ENCODE data around the gene CCDC91.

Gene CCDC91

DNA sequence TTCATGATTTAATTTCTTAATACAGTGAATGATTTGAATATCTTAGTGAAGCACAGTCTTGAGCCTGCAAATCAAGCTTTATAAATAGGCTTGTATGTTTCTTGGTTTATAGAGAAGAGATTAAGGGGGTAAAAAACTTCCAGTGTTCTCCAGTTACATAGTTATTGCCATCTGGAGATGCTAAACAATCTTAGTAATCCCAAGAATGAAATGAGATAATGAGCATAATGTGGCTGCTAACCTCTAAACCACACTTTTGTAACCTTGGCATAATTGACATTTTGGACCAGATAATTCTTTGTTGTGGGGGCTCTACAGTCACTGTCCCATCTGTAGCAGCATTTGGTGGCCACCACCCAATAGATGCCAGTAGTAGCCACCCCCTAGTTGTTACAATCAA is 316.8 kb downstream of the CCDC91 start:
- H3K9ac ChIP-seq (ENCODE audit: low read length): no peak overlapping the region
- no peaks in the 10 kb centered on the region for H3K27me3 ChIP-seq (ENCODE audit: control insufficient read depth, insufficient read depth, low read length)
- no peaks in the 10 kb centered on the region for H3K4me1 ChIP-seq (ENCODE audit: control insufficient read depth, insufficient read depth, low read length)
- no peak overlapping the region for H3K27ac ChIP-seq (ENCODE audit: low read depth, low read length)
- H3K4me3 ChIP-seq (ENCODE audit: low read length): no peak overlapping the region
- no peaks in the 10 kb centered on the region for H3K36me3 ChIP-seq (ENCODE audit: control insufficient read depth, insufficient read depth, low read length)

DNA sequence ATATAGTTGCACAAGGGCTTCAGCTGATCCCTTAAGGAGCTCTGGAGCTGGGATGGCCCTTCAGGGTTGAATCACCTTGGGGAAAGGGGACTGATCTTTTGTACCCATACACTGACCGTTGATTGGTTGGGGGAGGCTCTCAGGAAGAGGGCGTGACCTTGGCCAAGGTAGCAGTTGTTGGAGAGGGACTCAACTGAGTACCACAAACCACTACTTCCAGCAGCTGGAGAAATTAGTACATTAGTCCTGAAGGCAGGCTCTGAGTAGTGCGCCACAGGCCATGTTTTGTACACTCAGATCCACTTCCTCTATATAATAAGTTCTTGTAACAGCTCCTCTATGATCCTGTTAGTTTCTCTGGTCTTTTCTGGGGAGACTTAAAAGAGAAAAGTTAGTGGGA is 317.6 kb downstream of the CCDC91 start:
- Histone ChIP-seq H3K27ac (ENCODE audit: low read depth, low read length) (no peak overlapping the region), H3K36me3 (ENCODE audit: control insufficient read depth, insufficient read depth, low read length) (no peaks in the 10 kb centered on the region), H3K27me3 (ENCODE audit: control insufficient read depth, insufficient read depth, low read length) (no peaks in the 10 kb centered on the region), H3K4me3 (ENCODE audit: low read length) (no peak overlapping the region), H3K9ac (ENCODE audit: low read length) (no peak overlapping the region), H3K4me1 (ENCODE audit: control insufficient read depth, insufficient read depth, low read length) (no peaks in the 10 kb centered on the region)

- H3K9ac ChIP-seq (ENCODE audit: low read length): no peak overlapping the region
- H3K4me3 ChIP-seq (ENCODE audit: low read length): no peak overlapping the region
- no peaks in the 10 kb centered on the region for H3K4me1 ChIP-seq (ENCODE audit: control insufficient read depth, insufficient read depth, low read length)
- no peaks in the 10 kb centered on the region for H3K27me3 ChIP-seq (ENCODE audit: control insufficient read depth, insufficient read depth, low read length)
- no peak overlapping the region for H3K27ac ChIP-seq (ENCODE audit: low read depth, low read length)
- H3K36me3 ChIP-seq (ENCODE audit: control insufficient read depth, insufficient read depth, low read length): no peaks in the 10 kb centered on the region
Observed at GRCh38 chr12:28512406-28512805, 322.1 kb downstream of the CCDC91 start.

GRCh38 chr12:28512876-28513275 is 322.6 kb downstream of the CCDC91 start:
- Histone ChIP-seq H3K9ac (ENCODE audit: low read length) (no peak overlapping the region), H3K27ac (ENCODE audit: low read depth, low read length) (no peak overlapping the region), H3K36me3 (ENCODE audit: control insufficient read depth, insufficient read depth, low read length) (no peaks in the 10 kb centered on the region)

GRCh38 chr12:28513983-28514382 is 323.7 kb downstream of the CCDC91 start:
- no peaks in the 10 kb centered on the region for H3K4me1 ChIP-seq (ENCODE audit: control insufficient read depth, insufficient read depth, low read length)
- H3K36me3 ChIP-seq (ENCODE audit: control insufficient read depth, insufficient read depth, low read length): no peaks in the 10 kb centered on the region
- H3K27ac ChIP-seq (ENCODE audit: low read depth, low read length): no peak overlapping the region
- no peak overlapping the region for H3K9ac ChIP-seq (ENCODE audit: low read length)
- H3K27me3 ChIP-seq (ENCODE audit: control insufficient read depth, insufficient read depth, low read length): no peaks in the 10 kb centered on the region
- H3K4me3 ChIP-seq (ENCODE audit: low read length): no peak overlapping the region

More at GRCh38 chr12:28512876-28513275, 322.6 kb downstream of the CCDC91 start:
- no peaks in the 10 kb centered on the region for H3K4me1 ChIP-seq (ENCODE audit: control insufficient read depth, insufficient read depth, low read length)
- no peaks in the 10 kb centered on the region for H3K27me3 ChIP-seq (ENCODE audit: control insufficient read depth, insufficient read depth, low read length)
- no peak overlapping the region for H3K4me3 ChIP-seq (ENCODE audit: low read length)

DNA sequence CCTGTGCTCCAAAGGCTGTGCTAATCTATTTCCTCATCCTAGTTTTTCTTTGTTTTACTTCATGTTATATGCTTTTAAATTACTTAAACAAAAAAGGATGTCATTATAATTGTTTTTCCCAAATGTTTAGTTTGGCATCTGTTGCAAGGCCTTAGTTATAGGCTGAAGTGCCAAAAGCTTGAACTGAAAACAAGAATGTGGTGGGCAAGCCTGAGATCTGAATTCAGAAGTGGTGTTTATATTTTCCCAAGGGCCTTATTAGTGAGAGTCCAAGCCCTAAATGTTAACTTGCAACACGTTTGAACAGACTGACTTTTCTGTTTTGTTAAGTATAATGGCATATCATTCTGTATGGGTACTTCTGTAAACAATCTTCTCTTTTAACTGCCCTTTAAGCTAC is 326.8 kb downstream of the CCDC91 start:
- Histone ChIP-seq H3K9ac (ENCODE audit: low read length) (no peak overlapping the region), H3K27ac (ENCODE audit: low read depth, low read length) (no peak overlapping the region), H3K27me3 (ENCODE audit: control insufficient read depth, insufficient read depth, low read length) (no peaks in the 10 kb centered on the region), H3K36me3 (ENCODE audit: control insufficient read depth, insufficient read depth, low read length) (no peaks in the 10 kb centered on the region), H3K4me3 (ENCODE audit: low read length) (no peak overlapping the region), H3K4me1 (ENCODE audit: control insufficient read depth, insufficient read depth, low read length) (no peaks in the 10 kb centered on the region)

GRCh38 chr12:28527631-28528249 is 337.5 kb downstream of the CCDC91 start:
- no peak overlapping the region for H3K4me3 ChIP-seq (ENCODE audit: low read length)
- no peaks in the 10 kb centered on the region for H3K4me1 ChIP-seq (ENCODE audit: control insufficient read depth, insufficient read depth, low read length)
- no peaks in the 10 kb centered on the region for H3K27me3 ChIP-seq (ENCODE audit: control insufficient read depth, insufficient read depth, low read length)
- no peak overlapping the region for H3K9ac ChIP-seq (ENCODE audit: low read length)
- H3K36me3 ChIP-seq (ENCODE audit: control insufficient read depth, insufficient read depth, low read length): no peaks in the 10 kb centered on the region
- no peak overlapping the region for H3K27ac ChIP-seq (ENCODE audit: low read depth, low read length)

DNA sequence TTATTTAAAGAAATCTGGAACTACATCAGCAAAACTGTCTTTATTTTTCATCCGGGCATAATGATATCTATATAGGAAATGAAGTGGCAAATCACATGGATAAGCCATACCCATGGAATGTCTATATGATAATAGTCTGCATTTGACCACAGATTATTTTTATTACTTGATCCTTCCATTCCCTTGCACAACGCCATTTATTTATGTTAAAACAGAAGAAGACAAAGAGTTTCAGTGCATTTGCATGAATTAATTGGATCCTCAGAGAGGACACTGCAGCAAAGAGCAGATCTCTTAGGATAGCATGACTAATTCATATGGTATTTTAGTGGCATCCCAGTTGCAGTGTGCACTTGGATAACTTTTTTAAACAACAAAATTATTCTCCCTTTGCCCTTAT is 345.0 kb downstream of the CCDC91 start:
- H3K4me1 ChIP-seq (ENCODE audit: control insufficient read depth, insufficient read depth, low read length): no peaks in the 10 kb centered on the region
- H3K36me3 ChIP-seq (ENCODE audit: control insufficient read depth, insufficient read depth, low read length): no peaks in the 10 kb centered on the region
- H3K27me3 ChIP-seq (ENCODE audit: control insufficient read depth, insufficient read depth, low read length): no peaks in the 10 kb centered on the region
- H3K4me3 ChIP-seq (ENCODE audit: low read length): no peak overlapping the region
- no peak overlapping the region for H3K9ac ChIP-seq (ENCODE audit: low read length)
- H3K27ac ChIP-seq (ENCODE audit: low read depth, low read length): no peak overlapping the region

- no peak overlapping the region for H3K9ac ChIP-seq (ENCODE audit: low read length)
- no peak overlapping the region for H3K4me3 ChIP-seq (ENCODE audit: low read length)
- no peaks in the 10 kb centered on the region for H3K4me1 ChIP-seq (ENCODE audit: control insufficient read depth, insufficient read depth, low read length)
- no peaks in the 10 kb centered on the region for H3K27me3 ChIP-seq (ENCODE audit: control insufficient read depth, insufficient read depth, low read length)
- H3K36me3 ChIP-seq (ENCODE audit: control insufficient read depth, insufficient read depth, low read length): no peaks in the 10 kb centered on the region
- no peak overlapping the region for H3K27ac ChIP-seq (ENCODE audit: low read depth, low read length)
Observed at GRCh38 chr12:28536088-28536487, 345.8 kb downstream of the CCDC91 start.

DNA sequence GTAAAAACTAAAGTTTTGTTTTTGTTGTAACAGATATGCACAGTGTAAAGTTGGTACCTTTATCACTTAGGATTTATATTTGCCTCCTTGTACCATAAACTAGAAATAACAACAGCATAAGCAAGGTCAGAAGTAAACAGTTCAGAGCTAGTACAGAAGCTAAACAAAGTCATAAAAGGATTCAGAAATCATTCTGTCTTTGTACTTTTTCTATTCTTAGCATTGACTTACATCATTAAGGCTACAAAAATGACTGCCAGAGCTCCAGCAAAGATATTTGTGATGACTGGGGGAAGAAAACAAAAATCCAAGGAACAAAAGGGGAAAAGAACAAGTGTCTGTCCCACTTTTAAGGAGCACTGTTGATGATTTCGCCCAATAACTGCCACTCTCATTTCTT is 347.2 kb downstream of the CCDC91 start:
- no peak overlapping the region for H3K9ac ChIP-seq (ENCODE audit: low read length)
- H3K36me3 ChIP-seq (ENCODE audit: control insufficient read depth, insufficient read depth, low read length): no peaks in the 10 kb centered on the region
- H3K27ac ChIP-seq (ENCODE audit: low read depth, low read length): no peak overlapping the region
- H3K4me3 ChIP-seq (ENCODE audit: low read length): no peak overlapping the region
- no peaks in the 10 kb centered on the region for H3K27me3 ChIP-seq (ENCODE audit: control insufficient read depth, insufficient read depth, low read length)
- H3K4me1 ChIP-seq (ENCODE audit: control insufficient read depth, insufficient read depth, low read length): no peaks in the 10 kb centered on the region

DNA sequence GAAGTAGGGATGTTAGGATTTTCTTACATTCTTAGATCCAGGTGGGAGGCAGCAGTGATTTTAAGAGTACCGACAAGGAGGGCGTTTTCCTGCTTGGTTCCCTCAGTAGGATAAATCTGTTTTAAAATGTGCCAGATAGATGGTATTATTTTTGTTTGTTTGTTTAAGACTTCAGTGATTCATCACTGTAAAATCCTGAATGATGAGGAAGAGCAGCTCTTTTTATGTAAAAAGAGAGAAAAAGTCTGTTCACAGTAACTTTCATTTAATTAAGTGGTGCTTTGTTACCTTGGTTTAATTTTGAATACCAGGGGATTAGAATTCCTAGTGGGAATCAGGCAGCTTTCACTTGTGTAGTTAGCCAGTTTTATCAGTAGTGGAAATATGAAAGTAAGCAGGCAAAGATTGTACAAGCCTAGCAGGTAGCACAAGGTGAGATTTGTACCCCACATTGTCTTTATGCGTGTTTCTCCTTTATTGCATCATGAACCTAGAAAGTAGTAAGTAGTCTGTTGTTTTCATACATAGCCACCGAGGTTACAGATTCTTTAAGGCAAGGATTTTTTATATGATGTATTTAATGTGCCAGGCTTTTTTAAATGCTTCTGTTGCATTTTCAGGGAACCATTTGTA is 349.6 kb downstream of the CCDC91 start:
- no peaks in the 10 kb centered on the region for H3K4me1 ChIP-seq (ENCODE audit: control insufficient read depth, insufficient read depth, low read length)
- H3K36me3 ChIP-seq (ENCODE audit: control insufficient read depth, insufficient read depth, low read length): no peaks in the 10 kb centered on the region
- no peak overlapping the region for H3K9ac ChIP-seq (ENCODE audit: low read length)
- no peaks in the 10 kb centered on the region for H3K27me3 ChIP-seq (ENCODE audit: control insufficient read depth, insufficient read depth, low read length)
- H3K27ac ChIP-seq (ENCODE audit: low read depth, low read length): no peak overlapping the region
- no peak overlapping the region for H3K4me3 ChIP-seq (ENCODE audit: low read length)

DNA sequence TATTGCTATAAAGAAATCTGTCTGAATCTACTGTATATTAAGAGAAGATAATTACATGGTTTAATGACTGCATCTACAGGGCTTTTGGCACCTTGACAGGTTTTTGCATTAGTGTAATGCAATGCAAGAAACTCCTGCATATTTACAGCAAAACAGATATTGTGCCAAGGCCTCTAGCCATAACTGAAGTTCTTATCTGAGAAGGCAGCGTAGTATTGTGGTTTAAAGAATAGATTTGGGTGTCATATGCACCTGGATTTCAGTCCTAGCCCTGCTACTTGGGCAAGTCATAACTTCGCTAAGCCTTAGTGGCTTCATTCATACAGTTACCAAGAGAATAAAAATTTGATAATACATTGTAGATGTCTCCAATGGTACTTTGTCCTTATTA is 350.1 kb downstream of the CCDC91 start:
- H3K27me3 ChIP-seq (ENCODE audit: control insufficient read depth, insufficient read depth, low read length): no peaks in the 10 kb centered on the region
- no peaks in the 10 kb centered on the region for H3K4me1 ChIP-seq (ENCODE audit: control insufficient read depth, insufficient read depth, low read length)
- no peak overlapping the region for H3K27ac ChIP-seq (ENCODE audit: low read depth, low read length)
- H3K36me3 ChIP-seq (ENCODE audit: control insufficient read depth, insufficient read depth, low read length): no peaks in the 10 kb centered on the region
- no peak overlapping the region for H3K4me3 ChIP-seq (ENCODE audit: low read length)
- H3K9ac ChIP-seq (ENCODE audit: low read length): no peak overlapping the region

Data from rectal smooth muscle tissue (tissue), 1 donor.